T47D (cell line): ENCODE results near the gene RNU1-4.
"Not testable (repeated sequence)": the region's sequence is repeated elsewhere in the genome, so short reads cannot be mapped to it uniquely, and the experiment has no call there.

Source experiments
- DNase-seq, 2 experiments: peaks; one replicate each; pipeline versions ENCODE4 v3.0.0 to v3.0.0-alpha.2; 2011 to 2012; ENCODE audit warnings: low read depth in 1 of 2, low spot score in 1 of 2
- JUND ChIP-seq: IDR thresholded peaks from 2 replicates; pipeline ENCODE4 v1.6.1; 2012; ENCODE audit warnings: low read depth
- in situ Hi-C: cut with HindIII; loops from 2 replicates; pipeline ENCODE4 v1.10.0; 2016; ENCODE audit warnings: low sequenced_read_pairs, low pct_unique_long_range_greater_than_20kb

Gene RNU1-4

GRCh38 chr1:16718908-16719533, 21.3 kb upstream of the RNU1-4 start:
- in situ Hi-C loops: no loop called here
- DNase-seq: peak in 1 of 2 experiments; percentile 1
- TF ChIP-seq JUND: no peak

- in situ Hi-C loops: no loop called here
- DNase-seq: peak in 1 of 2 experiments; percentile 1
- TF ChIP-seq JUND: no peak
Observed at GRCh38 chr1:16719571-16720350, 20.6 kb upstream of the RNU1-4 start.

- in situ Hi-C loops: no loop called here
- DNase-seq: peak in 1 of 2 experiments; percentile 50
- TF ChIP-seq JUND: no peak
Observed at GRCh38 chr1:16720351-16721223, 19.7 kb upstream of the RNU1-4 start.

GRCh38 chr1:16721871-16722641, 18.3 kb upstream of the RNU1-4 start:
- DNase-seq: peak in 1 of 2 experiments; percentile 0
- no peak for TF ChIP-seq JUND
- in situ Hi-C loops: no loop called here

- in situ Hi-C loops: no loop called here
- no peak for TF ChIP-seq JUND
- DNase-seq: no peak
Observed at GRCh38 chr1:16724718-16725438, 15.4 kb upstream of the RNU1-4 start.

- in situ Hi-C loops, DNase-seq: not testable (repeated sequence)
Observed at GRCh38 chr1:16725439-16726245, 14.7 kb upstream of the RNU1-4 start.

GRCh38 chr1:16727190-16728111, 12.9 kb upstream of the RNU1-4 start:
- DNase-seq: peak in 1 of 2 experiments; percentile 66
- no peak for TF ChIP-seq JUND
- in situ Hi-C loops: no loop called here

GRCh38 chr1:16728243-16728949, 11.9 kb upstream of the RNU1-4 start:
- in situ Hi-C loops: not testable (repeated sequence)

GRCh38 chr1:16732254-16732896, 7.9 kb upstream of the RNU1-4 start:
- DNase-seq, in situ Hi-C loops: not testable (repeated sequence)

More at GRCh38 chr1:16728243-16728949, 11.9 kb upstream of the RNU1-4 start:
- DNase-seq: not testable (repeated sequence)

- DNase-seq, in situ Hi-C loops: not testable (repeated sequence)
Observed at GRCh38 chr1:16741230-16741629, 914 bp downstream of the RNU1-4 start.

- in situ Hi-C loops, DNase-seq: not testable (repeated sequence)
Observed at GRCh38 chr1:16747660-16748059, 7.3 kb downstream of the RNU1-4 start.

- in situ Hi-C loops, DNase-seq: not testable (repeated sequence)
Observed at GRCh38 chr1:16748710-16749109, 8.4 kb downstream of the RNU1-4 start.

- DNase-seq, in situ Hi-C loops: not testable (repeated sequence)
Observed at GRCh38 chr1:16749910-16750888, 9.9 kb downstream of the RNU1-4 start.
